K562 (cell line): ENCODE data around the gene PFKFB2. TPM values are rescaled to one million over a fixed set of nuclear protein-coding genes. Genes with fewer than 3 reads are reported as not detected.

Experiments
- ASH1L ChIP-seq: fragments of 450-650 bp; IDR thresholded peaks from 2 replicates; pipeline ENCODE4 v1.6.1; 2018; ENCODE audit warnings: borderline replicate concordance, mild to moderate bottlenecking, low read depth; ENCODE audit not compliant: partially characterized antibody
- BCL6 ChIP-seq: fragments of 250-450 bp; sonication (Bioruptor Pico); IDR thresholded peaks from 2 replicates; pipeline ENCODE4 v1.4.0; 2020
- BHLHE40 ChIP-seq: IDR thresholded peaks from 2 replicates; pipeline ENCODE4 v1.6.1; 2011; ENCODE audit warnings: low read length, improper control_type of control experiment
- CCNT2 ChIP-seq: IDR thresholded peaks from 2 replicates; pipeline ENCODE4 v1.6.1; 2011; ENCODE audit warnings: borderline replicate concordance, low read depth, mild to moderate bottlenecking, moderate library complexity, mixed read lengths, low read length; ENCODE audit not compliant: insufficient read length; ENCODE audit errors: extremely low read depth
- CHD2 ChIP-seq: IDR thresholded peaks from 2 replicates; pipeline ENCODE4 v1.6.1; 2011; ENCODE audit warnings: low read depth, low read length
- EP300 ChIP-seq: IDR thresholded peaks from 2 replicates; pipeline ENCODE4 v1.6.1; 2012; ENCODE audit warnings: low read length, improper control_type of control experiment
- HINFP ChIP-seq: fragments of 450-650 bp; conservative IDR thresholded peaks from 2 replicates; pipeline ENCODE4 v1.6.1; 2016; ENCODE audit warnings: missing genetic modification characterization, low read depth, mild to moderate bottlenecking, control low read depth, missing compliant biosample characterization
- HNRNPL ChIP-seq: fragments of 200-400 bp; formaldehyde crosslinking; IDR thresholded peaks from 2 replicates; pipeline ENCODE4 v1.6.1; 2017; ENCODE audit warnings: low read depth, mild to moderate bottlenecking, low read length
- HSF4 ChIP-seq: fragments of 250-450 bp; sonication (Bioruptor Pico); IDR thresholded peaks from 2 replicates; pipeline ENCODE4 v2.1.2; 2022; ENCODE audit warnings: mild to moderate bottlenecking, moderate library complexity, borderline replicate concordance
- KLF1 ChIP-seq: fragments of 450-650 bp; IDR thresholded peaks from 2 replicates; pipeline ENCODE4 v1.6.1; 2016; ENCODE audit warnings: missing genetic modification characterization, missing compliant biosample characterization
- KLF6 ChIP-seq: fragments of 250-450 bp; sonication (Bioruptor Pico); IDR thresholded peaks from 2 replicates; pipeline ENCODE4 v1.4.0; 2020; ENCODE audit warnings: mild to moderate bottlenecking, moderate library complexity, borderline replicate concordance
- L3MBTL2 ChIP-seq: fragments of 450-650 bp; IDR thresholded peaks from 2 replicates; pipeline ENCODE4 v1.6.1; 2016; ENCODE audit warnings: mild to moderate bottlenecking, moderate library complexity
- MBD2 ChIP-seq: sonication (generic); IDR thresholded peaks from 2 replicates; pipeline ENCODE4 v1.6.1; 2016; ENCODE audit warnings: low read depth, borderline replicate concordance
- MCM5 ChIP-seq: fragments of 450-650 bp; IDR thresholded peaks from 2 replicates; pipeline ENCODE4 v1.6.1; 2016; ENCODE audit warnings: low read depth
- MEF2D ChIP-seq: conservative IDR thresholded peaks from 2 replicates; pipeline ENCODE4 v1.6.1; 2016; ENCODE audit warnings: low read depth, missing genetic modification characterization, missing compliant biosample characterization
- POLR2A ChIP-seq: fragments of 450-650 bp; conservative IDR thresholded peaks from 2 replicates; pipeline ENCODE4 v1.6.1; 2016
- PREB ChIP-seq: sonication (generic); formaldehyde crosslinking; IDR thresholded peaks from 2 replicates; pipeline ENCODE4 v1.8.1; 2023; ENCODE audit warnings: mild to moderate bottlenecking, missing genetic modification reagents
- SNIP1 ChIP-seq: fragments of 450-650 bp; IDR thresholded peaks from 2 replicates; pipeline ENCODE4 v1.7.1; 2017; ENCODE audit warnings: low read depth, mild to moderate bottlenecking
- STAT5A ChIP-seq: IDR thresholded peaks from 2 replicates; pipeline ENCODE4 v1.6.1; 2012; ENCODE audit warnings: low read length, inconsistent platforms, borderline replicate concordance
- THRAP3 ChIP-seq: fragments of 450-650 bp; IDR thresholded peaks from 2 replicates; pipeline ENCODE4 v1.6.1; 2016; ENCODE audit warnings: mild to moderate bottlenecking, inconsistent platforms, borderline replicate concordance
- ZBTB26 ChIP-seq: fragments of 450-650 bp; formaldehyde crosslinking; IDR thresholded peaks from 2 replicates; pipeline ENCODE4 v1.4.0; 2022; ENCODE audit warnings: missing genetic modification characterization
- ZBTB34 ChIP-seq: fragments of 250-450 bp; sonication (Bioruptor Pico); IDR thresholded peaks from 2 replicates; pipeline ENCODE4 v1.8.0; 2021; ENCODE audit warnings: mild to moderate bottlenecking, moderate library complexity
- ZNF3 ChIP-seq: fragments of 250-450 bp; sonication (Bioruptor Pico); IDR thresholded peaks from 2 replicates; pipeline ENCODE4 v1.5.0; 2021; ENCODE audit warnings: mild to moderate bottlenecking, moderate library complexity
- ZNF655 ChIP-seq: fragments of 250-450 bp; sonication (Bioruptor Pico); IDR thresholded peaks from 2 replicates; pipeline ENCODE4 v1.5.0; 2021
- polyA plus RNA-seq, 8 experiments: library from polyadenylated mRNA; depleted of rRNA in 4 of 8; stranded (reverse) in 5 of 8; unstranded in 3 of 8; fragments of >200 nt; fragmentation: Nextera tagmentation in 2 of 8; fragmentation: Illumina TruSeq in 1 of 8; extraction: Ambion mirVana in 2 of 8; extraction: Trizol in 1 of 8; gene quantifications; 2 replicates each; pipeline versions ENCODE4 v1.2.1 to v1.2.3, GENCODE V29; 2011 to 2014; ENCODE audit warnings: inconsistent platforms in 1 of 8, missing spikeins in 1 of 8
- total RNA-seq, 7 experiments: library from RNA; depleted of rRNA in 6 of 7; stranded (reverse); fragments of >200 nt in 6 of 7; fragmentation: Illumina TruSeq in 2 of 7; extraction: Trizol in 2 of 7; gene quantifications; 2 replicates each; pipeline versions ENCODE4 v1.2.1 to v1.2.3, GENCODE V29; 2011 to 2021; ENCODE audit warnings: low replicate concordance in 1 of 7

The PFKFB2 gene
- total and polyA plus RNA-seq, 9 of the 15 experiments (the other 6 are each of a cell fraction or from before 2014, with no cell fraction given) = 6.9 to 26.0 (median 16.4) TPM

- TF ChIP-seq HNRNPL (no peak), BCL6 (CRISPR knock-in tag) (no peak), ZNF655 (CRISPR knock-in tag) (no peak), MEF2D (no peak), SNIP1 (no peak), HINFP (no peak), ASH1L (no peak), MCM5 (no peak), HSF4 (CRISPR knock-in tag) (0 out of 2 replicates have a peak, but pooled peaks have one; percentile 62), MBD2 (no peak), KLF6 (CRISPR knock-in tag) (no peak), PREB (CRISPR knock-in tag) (0 out of 2 replicates have a peak, but pooled peaks have one; percentile 45), L3MBTL2 (0 out of 2 replicates have a peak, but pooled peaks have one; percentile 8), POLR2A (no peak), CHD2 (peak; percentile 10; the same call in 1 of the 2 replicates), THRAP3 (no peak), ZBTB26 (CRISPR knock-in tag) (no peak), KLF1 (tag) (no peak), EP300 (no peak), BHLHE40 (no peak), ZBTB34 (CRISPR knock-in tag) (no peak), ZNF3 (CRISPR knock-in tag) (no peak), STAT5A (no peak), CCNT2 (peak; percentile 4)
These were observed 3.6 kb upstream of the PFKFB2 start (continued) for GRCh38 chr1:207049514-207049913.
